AG04449 (cell line): ENCODE measurements around the gene TXNRD1.
"Not testable (repeated sequence)": the region's sequence is repeated elsewhere in the genome, so short reads cannot be mapped to it uniquely, and the experiment has no call there.

Experiments
- CTCF ChIA-PET: fragments of 350-600 bp; formaldehyde crosslinking; extraction: SDS; loops from one replicate; lab custom pipeline; 2021; ENCODE audit warnings: antibody characterized with exemption; lab: Yijun Ruan, JAX
- POLR2A ChIA-PET: fragments of 400-600, 350-600 bp; formaldehyde crosslinking; extraction: SDS; loops from one replicate; lab custom pipeline; 2020; ENCODE audit warnings: antibody characterized with exemption, inconsistent platforms; lab: Yijun Ruan, JAX
- DNase-seq: peaks from one replicate; pipeline ENCODE4 v3.0.0-alpha.2; 2010; ENCODE audit warnings: low read depth, low spot score
- H3K4me3 ChIP-seq: 2 replicates; pipeline ENCODE4 v1.5.1; 2011; ENCODE audit warnings: low read depth, mild to moderate bottlenecking, control low read depth, low read length
- CTCF ChIP-seq: IDR thresholded peaks from one replicate; pipeline ENCODE4 v1.5.1; 2011; ENCODE audit warnings: mild to moderate bottlenecking, moderate library complexity, low read length, control low read depth, inconsistent platforms; ENCODE audit not compliant: insufficient read depth; ENCODE audit errors: missing control alignments

TXNRD1 gene

GRCh38 chr12:104171785-104172569 lies 43.6 kb upstream of the TXNRD1 start:
- no peak overlapping the region for H3K4me3 ChIP-seq
- DNase-seq, result no peak
- CTCF ChIA-PET, result no interaction called here
- TF ChIP-seq CTCF, result no peak
- POLR2A ChIA-PET, result no interaction called here

GRCh38 chr12:104172570-104172947 lies 43.0 kb upstream of the TXNRD1 start:
- TF ChIP-seq CTCF, result no peak
- ChIA-PET POLR2A (no interaction called here), CTCF (no interaction called here)
- H3K4me3 ChIP-seq, result no peak overlapping the region
- DNase-seq, result no peak

GRCh38 chr12:104173804-104174203 lies 41.8 kb upstream of the TXNRD1 start:
- POLR2A ChIA-PET, DNase-seq: not testable (repeated sequence)

GRCh38 chr12:104175726-104176247 lies 39.8 kb upstream of the TXNRD1 start:
- ChIA-PET CTCF (interaction anchor here (1.4 to 1.7 kb wide), 2 partner anchors 10 to 21 kb away, joined by 3 to 4 read pairs; no protein-coding TSS in a partner anchor), POLR2A (no interaction called here)
- no peak for DNase-seq
- H3K4me3 ChIP-seq, result no peak overlapping the region
- no peak for TF ChIP-seq CTCF

More at GRCh38 chr12:104173804-104174203, 41.8 kb upstream of the TXNRD1 start:
- CTCF ChIA-PET, H3K4me3 ChIP-seq: not testable (repeated sequence)

GRCh38 chr12:104177336-104177662 lies 38.3 kb upstream of the TXNRD1 start:
- H3K4me3 ChIP-seq, result no peak overlapping the region
- ChIA-PET CTCF (interaction anchor here (0.9 to 2.2 kb wide), 7 partner anchors 11 to 68 kb away, joined by 3 to 6 read pairs (median 4); partner anchors contain the start of gene NFYB), POLR2A (interaction anchor here (0.7 to 1.6 kb wide), 4 partner anchors 13 to 119 kb away, joined by 3 to 10 read pairs (median 4); partner anchors contain the start of gene NFYB)

More at GRCh38 chr12:104177336-104177662, 38.3 kb upstream of the TXNRD1 start:
- DNase-seq, result no peak
- TF ChIP-seq CTCF, result no peak
